Measurements from ENCODE around the gene P4HA1.

P4HA1 gene

DNA sequence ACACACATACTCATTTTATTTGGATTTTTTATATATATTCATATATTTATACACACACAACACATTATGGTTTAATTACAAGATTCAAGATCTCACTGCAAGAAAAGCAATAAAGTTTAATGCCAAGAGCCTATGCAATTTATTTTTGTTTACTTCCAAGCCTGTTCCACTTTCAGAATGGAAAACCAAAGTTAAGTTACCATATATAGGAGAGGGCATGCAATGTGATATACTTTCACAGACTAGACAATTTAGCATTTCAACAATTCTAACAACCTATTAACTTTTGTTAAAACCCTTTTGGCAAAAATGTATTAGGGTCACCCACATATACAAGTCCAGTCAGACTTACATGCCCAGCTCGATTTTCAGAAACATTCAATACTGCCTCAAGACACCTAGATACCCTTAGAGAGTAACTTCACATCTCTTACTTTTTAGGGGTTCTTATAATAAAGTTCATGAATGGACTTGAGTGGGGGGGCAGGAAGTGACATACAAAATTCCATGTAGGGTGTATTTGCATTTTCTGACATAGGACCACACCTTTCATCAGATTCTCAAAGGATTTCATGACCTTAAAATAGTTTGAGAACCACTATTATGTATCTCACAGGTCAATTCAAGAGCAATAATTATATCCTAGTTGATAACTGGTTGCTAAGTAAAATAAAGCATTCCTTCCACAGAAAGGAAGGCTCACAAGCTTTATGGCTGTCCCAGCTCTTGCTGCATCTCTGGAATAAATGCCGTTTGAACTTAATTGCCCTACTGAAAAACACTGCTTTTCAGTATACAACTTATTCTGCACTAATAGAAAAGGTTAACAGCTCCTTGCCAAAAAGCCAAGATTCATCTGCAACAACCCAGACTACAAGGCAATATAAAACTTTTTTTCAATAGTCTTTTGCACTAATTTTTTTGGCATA lies 2.5 kb downstream of the P4HA1 start:
- no peak for DNase-seq (ENCODE audit: low read depth)

DNA sequence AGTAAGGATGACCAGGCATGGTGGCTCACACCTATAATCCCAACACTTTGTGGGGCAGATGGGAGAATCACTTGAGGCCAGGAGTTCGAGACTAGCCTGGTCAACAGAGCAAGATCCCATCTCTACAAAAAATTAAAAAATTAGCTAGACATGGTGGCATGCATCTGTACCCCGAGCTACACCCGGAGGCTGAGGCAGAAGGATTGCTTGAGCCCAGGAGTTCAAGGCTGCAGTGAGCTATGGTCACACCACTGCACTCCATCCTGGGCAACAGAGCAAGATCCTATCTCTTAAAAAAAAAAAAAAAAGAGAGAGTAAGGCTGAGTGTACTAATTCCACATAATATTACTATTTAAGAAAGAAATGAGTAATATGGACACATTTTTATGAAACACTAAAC lies 3.8 kb downstream of the P4HA1 start:
- DNase-seq (ENCODE audit: low read depth), result no peak

GRCh38 chr10:73088304-73088703 lies 8.4 kb downstream of the P4HA1 start:
- DNase-seq (ENCODE audit: low read depth), result no peak

GRCh38 chr10:73086816-73087215 lies 9.8 kb downstream of the P4HA1 start:
- no peak for DNase-seq (ENCODE audit: low read depth)

DNA sequence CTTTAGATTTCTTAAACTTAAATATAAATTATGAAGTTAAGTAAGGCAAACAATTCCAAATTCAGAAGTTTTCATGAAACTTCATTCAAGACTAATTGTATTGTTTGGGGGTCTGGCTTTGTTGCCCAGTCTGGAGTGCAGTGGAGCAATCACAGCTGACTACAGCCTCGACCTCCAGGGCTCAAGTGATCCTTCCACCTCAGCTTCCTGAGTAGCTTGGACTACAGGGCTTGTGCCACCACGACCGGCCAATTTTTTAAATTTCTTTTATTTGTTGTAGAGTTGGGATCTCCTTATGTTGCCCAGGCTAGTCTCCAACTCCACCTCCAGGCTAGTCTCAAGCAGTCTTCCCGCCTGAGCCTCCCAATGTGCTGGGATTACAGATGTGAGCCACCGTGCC lies 12.5 kb downstream of the P4HA1 start:
- no peak for DNase-seq (ENCODE audit: low read depth)

- DNase-seq (ENCODE audit: low read depth), result no peak
Observed at GRCh38 chr10:73083221-73083620, 13.4 kb downstream of the P4HA1 start.

DNA sequence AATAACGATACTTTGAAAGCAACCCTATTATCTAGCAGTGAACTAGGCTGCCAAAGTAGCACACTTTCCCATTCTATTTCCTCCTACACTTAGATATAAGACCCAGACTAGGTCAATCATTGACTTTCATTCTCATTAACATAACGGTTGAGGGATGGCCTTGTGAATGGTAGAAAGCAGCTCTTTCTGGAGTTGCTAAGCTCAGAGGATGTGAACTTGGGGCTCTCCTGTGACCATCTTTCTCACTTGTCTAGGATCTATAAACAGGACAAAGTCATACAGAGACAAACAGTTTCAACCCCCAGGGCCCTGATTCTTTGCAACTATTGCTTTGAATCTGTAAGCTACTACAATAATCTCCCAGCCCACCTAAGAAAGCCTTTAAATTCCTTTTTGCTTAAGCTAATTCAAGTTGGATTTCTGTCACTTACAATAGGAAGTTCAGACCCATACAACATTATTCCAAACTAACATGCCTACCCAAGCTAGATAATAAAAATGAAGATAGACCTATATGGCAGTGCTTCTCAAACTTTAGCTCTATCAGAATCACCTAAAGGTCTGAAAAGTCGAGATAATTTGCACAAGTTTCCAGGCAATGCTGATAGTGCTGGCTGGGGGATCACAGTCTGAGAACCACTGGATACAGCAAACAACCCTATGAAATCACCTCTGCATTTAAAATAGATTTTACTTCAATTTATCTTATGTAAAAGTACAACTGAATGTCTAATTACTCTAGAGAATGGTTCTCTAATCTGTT lies 16.7 kb downstream of the P4HA1 start:
- no peak for DNase-seq (ENCODE audit: low read depth)

DNA sequence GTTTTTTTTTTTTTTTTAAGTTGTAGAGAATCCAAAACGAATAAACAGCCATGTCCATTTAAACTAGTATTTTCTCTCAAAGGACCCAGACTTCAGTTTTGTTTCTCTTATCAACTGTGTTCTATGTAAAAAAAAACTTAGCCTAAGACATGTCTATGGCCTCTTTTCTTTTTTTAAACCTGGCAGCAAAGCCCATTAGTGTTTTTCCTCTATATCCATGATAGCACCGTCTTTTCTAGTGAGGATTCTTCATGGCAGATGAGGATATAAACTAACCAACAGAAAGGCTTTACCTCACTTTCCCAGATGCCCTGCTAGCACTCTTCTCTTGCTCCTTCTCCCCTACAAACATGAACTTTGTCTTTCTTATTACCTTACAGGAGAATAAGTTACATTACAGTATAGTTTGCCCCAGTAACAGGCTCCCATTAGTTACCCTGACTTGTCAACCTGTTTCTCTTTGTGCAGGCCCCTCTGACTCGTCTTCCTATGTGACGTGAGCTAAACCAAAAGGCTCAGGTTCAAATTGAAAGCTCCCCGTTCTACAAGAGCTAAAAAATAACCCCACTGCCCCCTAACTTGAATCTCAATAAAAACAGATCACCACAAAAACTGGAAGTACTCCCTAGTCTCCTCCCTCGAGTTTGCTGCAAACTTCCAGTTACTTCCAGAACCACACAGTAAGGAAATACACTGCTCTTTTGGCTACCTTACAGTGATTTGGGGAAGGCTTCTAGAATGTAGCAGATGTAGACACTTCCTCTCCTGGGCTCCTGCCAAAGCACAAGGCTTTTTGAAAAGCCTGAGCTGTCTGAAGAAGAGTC lies 20.1 kb downstream of the P4HA1 start:
- no peak for DNase-seq (ENCODE audit: low read depth)

GRCh38 chr10:73075829-73076228 lies 20.8 kb downstream of the P4HA1 start:
- DNase-seq (ENCODE audit: low read depth), result no peak

DNA sequence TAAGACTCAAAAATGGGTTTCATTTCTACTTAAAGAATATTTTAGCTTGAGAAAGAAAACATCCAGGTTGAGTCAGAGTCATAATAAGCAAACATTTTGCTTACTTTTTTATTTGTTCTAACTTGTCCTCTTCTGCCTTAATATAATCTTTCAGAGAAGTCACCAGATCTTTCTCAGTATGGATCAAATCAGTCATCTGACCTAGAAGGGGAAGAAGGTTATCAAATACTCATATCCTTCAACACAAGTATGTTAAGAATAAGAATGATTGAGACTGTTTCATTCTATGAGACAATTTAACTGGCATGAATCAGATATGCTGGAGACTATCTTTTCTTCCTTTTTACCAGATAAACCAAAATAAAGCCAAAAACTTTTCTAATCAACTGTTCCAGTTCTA lies 23.0 kb downstream of the P4HA1 start:
- no peak for DNase-seq (ENCODE audit: low read depth)

DNA sequence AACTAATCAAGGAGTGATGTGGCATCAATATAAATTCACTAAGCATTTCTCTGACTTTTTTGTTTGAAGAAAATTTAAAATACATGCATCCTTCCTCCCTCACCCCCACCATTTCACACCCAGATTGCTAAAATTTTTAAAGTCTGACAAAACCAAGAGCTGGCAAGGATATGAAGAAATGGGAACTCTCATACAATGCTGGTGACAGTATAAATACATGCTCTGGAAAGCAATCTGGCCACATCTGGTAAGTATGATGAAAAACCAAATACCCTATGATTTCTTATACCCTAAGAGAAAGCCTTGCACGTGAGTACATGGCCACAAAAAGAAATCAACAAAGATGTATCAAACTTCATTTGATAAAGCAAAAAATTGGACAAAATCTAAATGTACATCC lies 31.2 kb downstream of the P4HA1 start:
- DNase-seq (ENCODE audit: low read depth), result no peak

- DNase-seq (ENCODE audit: low read depth), result no peak
Observed at GRCh38 chr10:73061743-73062142, 34.9 kb downstream of the P4HA1 start.

DNA sequence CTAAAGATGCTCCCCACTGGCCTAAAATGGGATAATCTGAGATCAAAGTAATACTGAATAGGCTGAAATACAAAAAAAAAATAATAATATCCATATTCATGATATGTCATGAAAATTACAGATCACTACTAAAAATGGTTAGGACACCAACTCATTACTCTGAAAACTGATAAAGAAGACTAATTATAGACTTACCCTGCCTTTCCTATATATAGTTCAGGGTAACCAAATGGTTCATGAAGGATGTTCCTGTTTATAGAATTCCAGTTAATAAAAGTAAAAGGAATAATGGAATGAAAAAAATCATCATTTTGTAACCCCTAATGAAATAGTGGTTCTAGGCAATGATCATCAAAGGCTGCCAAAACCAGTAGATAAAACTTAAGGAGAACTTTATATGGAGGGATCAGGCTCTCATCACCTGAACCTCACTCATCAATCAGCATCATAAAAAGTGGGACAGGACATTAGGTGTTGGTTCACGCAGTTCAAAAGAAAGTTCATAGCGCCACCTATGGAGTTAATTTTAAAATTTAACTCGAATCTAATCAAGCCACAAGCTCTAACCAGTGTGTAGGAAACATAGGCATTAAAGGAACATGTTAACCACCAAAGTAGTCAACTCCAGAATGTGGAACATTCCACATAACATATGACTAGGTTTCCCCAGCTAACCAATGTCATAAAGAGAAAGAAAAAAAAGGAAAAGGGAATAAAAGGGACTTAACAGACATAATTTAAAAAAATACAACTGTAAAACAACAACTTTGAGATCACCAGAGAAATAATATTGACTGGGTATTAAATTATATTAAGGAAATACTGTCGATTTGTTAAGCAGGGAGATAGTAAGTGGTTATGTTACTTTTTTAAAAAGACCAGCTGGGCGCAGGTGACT lies 35.7 kb downstream of the P4HA1 start:
- no peak for DNase-seq (ENCODE audit: low read depth)

GRCh38 chr10:73060173-73060572 lies 36.5 kb downstream of the P4HA1 start:
- DNase-seq (ENCODE audit: low read depth), result no peak

DNA sequence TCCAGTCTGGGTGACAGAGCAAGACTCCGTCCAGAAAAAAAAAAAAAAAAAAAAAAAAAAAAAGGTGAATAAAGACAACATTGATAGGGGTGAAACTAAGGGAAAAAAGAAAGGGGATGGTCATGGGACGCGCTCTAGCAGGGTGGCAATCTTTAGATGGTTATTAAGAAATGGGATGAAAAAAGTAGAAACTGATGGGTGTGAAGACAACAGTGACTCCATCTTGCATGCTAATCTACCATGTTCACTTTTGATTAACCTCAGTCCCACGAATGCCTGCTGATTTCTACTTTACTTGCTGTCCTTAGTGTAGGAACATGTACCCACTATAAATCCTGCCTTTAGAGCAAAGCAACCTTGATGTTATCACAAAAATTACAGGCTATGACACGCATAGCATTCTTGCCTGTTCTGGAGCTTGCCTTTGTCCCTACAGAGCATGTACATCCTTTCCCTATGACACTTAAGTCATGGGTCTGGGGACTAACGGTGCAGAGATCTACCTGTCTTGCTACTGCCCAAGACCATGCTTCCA lies 38.5 kb downstream of the P4HA1 start:
- no peak for DNase-seq (ENCODE audit: low read depth)

DNA sequence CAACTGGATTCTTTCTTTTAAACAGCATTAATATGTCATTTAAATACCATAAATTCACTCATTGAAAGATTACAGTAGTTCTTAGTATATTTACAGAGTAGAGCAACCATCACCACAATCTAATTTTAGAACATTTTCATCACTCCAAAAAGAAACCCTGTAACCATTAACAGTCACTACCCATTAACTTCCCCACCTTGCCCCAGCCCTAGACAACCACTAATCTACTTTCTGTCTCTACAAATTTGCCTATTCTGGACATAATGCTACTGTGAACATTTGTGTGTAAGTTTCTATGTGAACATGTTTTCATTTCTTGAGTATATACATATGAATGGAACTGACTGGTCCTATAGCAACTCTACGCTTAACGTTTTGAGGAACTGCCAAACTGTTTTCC lies 42.4 kb downstream of the P4HA1 start:
- no peak for DNase-seq (ENCODE audit: low read depth)

DNA sequence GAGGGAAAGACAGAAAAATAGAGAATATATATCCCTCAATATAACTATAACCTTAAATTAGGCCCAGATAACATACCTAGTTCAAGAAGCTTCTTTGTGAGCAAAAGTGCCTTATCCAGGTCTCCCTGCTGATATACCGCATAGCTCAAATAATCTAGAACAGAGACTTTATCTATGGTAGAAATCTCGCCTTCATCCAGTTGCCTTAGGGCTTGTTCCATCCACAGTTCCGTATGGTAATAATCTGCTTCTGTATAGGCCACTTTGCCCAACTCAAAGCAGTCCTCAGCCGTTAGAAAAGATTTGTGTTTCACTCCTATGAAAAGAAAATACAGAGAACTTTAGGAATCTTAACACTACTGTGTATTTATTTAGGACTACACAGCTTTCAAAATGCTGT lies 43.4 kb downstream of the P4HA1 start:
- DNase-seq (ENCODE audit: low read depth), result no peak

DNA sequence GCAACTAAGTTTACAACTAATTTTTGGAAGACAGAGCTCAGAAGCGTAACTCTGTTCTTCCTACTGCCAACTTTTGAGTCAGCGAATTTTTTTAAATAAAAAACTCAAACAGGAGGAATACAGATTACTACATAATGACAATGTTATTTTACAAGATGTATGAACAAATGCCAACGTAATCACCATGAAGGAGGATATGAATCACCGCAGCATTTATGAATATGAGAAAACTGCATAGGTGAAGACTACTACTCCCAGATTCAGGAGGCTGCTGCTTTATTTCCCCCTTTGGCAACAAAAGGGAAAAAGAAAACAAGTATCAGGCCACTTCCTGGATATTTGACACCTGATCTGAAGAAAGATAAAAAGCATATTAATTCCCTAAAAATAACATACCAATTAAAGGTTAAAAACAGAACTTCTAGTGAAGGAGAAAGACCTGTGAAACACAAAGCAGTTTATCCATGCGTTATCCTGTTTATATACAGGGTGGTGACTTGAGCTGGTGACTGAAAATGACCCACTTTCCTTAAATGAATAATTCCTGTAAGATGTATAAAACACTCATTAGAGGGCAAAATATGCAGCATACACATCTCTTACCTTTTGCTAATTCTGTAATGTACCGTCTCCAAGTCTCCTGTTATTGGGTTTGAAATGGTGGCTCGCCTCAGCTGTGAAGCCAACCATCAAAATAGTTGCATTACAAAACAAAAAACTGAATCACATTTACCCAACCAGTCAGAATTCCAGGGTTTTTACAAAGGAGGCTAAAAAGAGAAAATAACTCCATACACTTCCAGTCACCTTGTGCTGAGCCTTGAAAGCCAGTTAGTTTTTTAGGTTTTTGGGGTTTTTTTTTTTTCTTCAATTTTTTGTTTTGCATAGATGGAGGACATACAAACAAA lies 52.0 kb downstream of the P4HA1 start:
- no peak for DNase-seq (ENCODE audit: low read depth)

- no peak for DNase-seq (ENCODE audit: low read depth)
Observed at GRCh38 chr10:73043766-73044377, 52.8 kb downstream of the P4HA1 start.

- no peak for DNase-seq (ENCODE audit: low read depth)
Observed at GRCh38 chr10:73043319-73043718, 53.3 kb downstream of the P4HA1 start.
